Pancreas (tissue), 10 donors: ENCODE data around the gene RAP1GAP. TPM values are rescaled to one million over a fixed set of nuclear protein-coding genes. Genes with fewer than 3 reads are reported as not detected.
A peak's percentile ranks its signal among the peaks of the same experiment; 100 is the strongest.

Source experiments
- ATAC-seq, 4 donors: fragments of 200-7000 bp; cut with Tn5 transposase; one replicate each; pipeline versions ENCODE4 v1.8.0 to v1.9.1; 2020; ENCODE audit warnings: mild to moderate bottlenecking in 4 of 4, moderate library complexity in 4 of 4
- DNase-seq, 6 donors: peaks; one replicate each; pipeline ENCODE4 v3.0.0-alpha.2; 2020
- FAIRE-seq: peaks from 2 replicates; lab custom pipeline; 2012; peaks lifted over from hg19 to GRCh38; lab: Jason Lieb, UNC
- H3K27ac ChIP-seq, 4 donors: fragments of 200-600 bp; sonication (generic); 1 replicate in 3 of 4; 2 replicates in 1 of 4; pipeline versions ENCODE4 v1.5.0 to v1.8.0; 2020
- H3K27me3 ChIP-seq, 4 donors: fragments of 200-600 bp; one replicate each; pipeline ENCODE4 v1.8.0; 2021
- H3K36me3 ChIP-seq, 3 donors: fragments of 200-600 bp; sonication (generic) in 1 of 3; one replicate each; pipeline versions ENCODE4 v1.5.0 to v1.8.0; 2020 to 2021
- H3K4me1 ChIP-seq, 3 donors: fragments of 200-600 bp; one replicate each; pipeline ENCODE4 v1.8.0; 2021
- H3K4me3 ChIP-seq, 4 donors: fragments of 200-600 bp; sonication (generic) in 2 of 4; one replicate each; pipeline versions ENCODE4 v1.5.0 to v1.8.0; 2020 to 2021
- H3K9me3 ChIP-seq, 4 donors: fragments of 200-600 bp; one replicate each; pipeline ENCODE4 v1.8.0; 2021
- WGBS, 2 donors: extraction: QIAGEN DNeasy Blood & Tissue Kit; methylation state at CpG; one replicate each; pipeline ENCODE4 v1.1.7; 2013; 5-methylcytosine and 5-hydroxymethylcytosine counted together
- intact Hi-C, 3 donors: fragments of 100-400 bp; cut with DNase I; formaldehyde crosslinking; loops; one replicate each; pipeline versions ENCODE4 v1.11.1 to v1.14.2; 2022
- polyA plus RNA-seq, 2 donors: library from polyadenylated mRNA; stranded (reverse); fragments of 200-250 nt; gene quantifications; one replicate each; pipeline ENCODE4 v1.2.3, GENCODE V29; 2013
- total RNA-seq, 6 donors: library from RNA; stranded (reverse); fragmentation: NEBNext Ultra II Directional in 4 of 6; extraction: Animal tissue kit (Norgen Biotek cat#: 25700) in 4 of 6; gene quantifications; one replicate each; pipeline versions ENCODE4 v1.2.1 to v1.2.4, GENCODE V29; 2021 to 2023
- TF ChIP-seq, protein P1 (sequence below), 4 donors: fragments of 200-600 bp; sonication (generic) in 3 of 4; IDR thresholded peaks; one replicate each; pipeline versions ENCODE4 v1.5.0 to v1.8.0; 2021; ENCODE audit warnings: antibody characterized with exemption in 4 of 4
- donor health status: healthy with polysubstance abuse.
- donor health status: DM: no; HTN: no; CAD: no; lungs with moderate emphysema.
- donor health status: DM: no; HTN: no; CAD: no.
- donor health status: control.
- donor health status: control.
- donor health status: Bipolar disorder and iron deficiency.
- donor health status: DM: yes; HTN: yes; CAD: no.
- donor health status: DM: no; HTN: no; CAD: no.
- donor health status: DM: no; HTN: no; CAD: no.
- donor health status: DM: yes; HTN: yes; CAD: no.

The RAP1GAP gene
- total and polyA plus RNA-seq, 8 donors: 53.4 to 100 (median 73.0) TPM

DNA sequence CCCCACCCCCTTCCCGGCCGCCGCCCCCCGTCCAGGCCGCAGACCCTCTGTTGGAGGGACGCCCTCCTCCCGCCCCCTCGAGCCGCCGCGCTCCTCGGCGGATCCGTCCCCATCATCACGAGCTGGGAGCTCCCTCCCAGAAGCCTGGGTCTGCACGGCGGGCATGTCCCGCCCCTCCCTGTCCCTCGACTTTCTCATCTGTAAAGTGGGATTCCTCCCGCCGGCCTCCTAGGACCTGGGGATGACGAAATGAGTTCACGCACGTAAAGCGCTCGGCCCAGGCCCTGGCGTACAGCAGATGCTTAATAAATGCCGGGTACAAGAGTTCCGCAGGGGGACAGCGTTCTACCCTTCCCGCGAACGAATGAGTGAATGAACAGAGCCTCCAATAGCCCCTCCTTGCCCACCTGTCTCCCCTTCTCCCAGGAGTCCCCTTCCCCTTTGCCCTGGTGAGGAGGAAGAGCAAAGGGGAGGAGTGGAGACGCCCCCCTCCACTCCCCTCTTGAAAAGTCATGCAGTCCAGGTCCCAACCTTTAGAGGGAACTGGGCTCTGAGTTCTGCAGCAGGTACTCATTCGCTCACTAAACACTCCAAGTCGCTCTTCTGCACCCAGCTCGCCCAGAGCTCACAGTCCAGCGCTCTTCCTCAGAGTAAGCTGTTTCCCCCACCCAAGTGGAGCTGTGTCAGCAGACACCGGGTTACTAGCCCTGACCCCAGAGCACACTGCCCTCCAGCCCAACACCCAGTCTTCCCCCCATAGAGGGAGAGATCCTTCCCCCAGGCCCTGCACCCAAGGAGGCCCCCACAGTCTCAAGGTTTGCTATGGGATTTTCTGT lies 16.8 kb downstream of the RAP1GAP start:
- DNase-seq: peak in 1 of 6 donors; percentile 33

DNA sequence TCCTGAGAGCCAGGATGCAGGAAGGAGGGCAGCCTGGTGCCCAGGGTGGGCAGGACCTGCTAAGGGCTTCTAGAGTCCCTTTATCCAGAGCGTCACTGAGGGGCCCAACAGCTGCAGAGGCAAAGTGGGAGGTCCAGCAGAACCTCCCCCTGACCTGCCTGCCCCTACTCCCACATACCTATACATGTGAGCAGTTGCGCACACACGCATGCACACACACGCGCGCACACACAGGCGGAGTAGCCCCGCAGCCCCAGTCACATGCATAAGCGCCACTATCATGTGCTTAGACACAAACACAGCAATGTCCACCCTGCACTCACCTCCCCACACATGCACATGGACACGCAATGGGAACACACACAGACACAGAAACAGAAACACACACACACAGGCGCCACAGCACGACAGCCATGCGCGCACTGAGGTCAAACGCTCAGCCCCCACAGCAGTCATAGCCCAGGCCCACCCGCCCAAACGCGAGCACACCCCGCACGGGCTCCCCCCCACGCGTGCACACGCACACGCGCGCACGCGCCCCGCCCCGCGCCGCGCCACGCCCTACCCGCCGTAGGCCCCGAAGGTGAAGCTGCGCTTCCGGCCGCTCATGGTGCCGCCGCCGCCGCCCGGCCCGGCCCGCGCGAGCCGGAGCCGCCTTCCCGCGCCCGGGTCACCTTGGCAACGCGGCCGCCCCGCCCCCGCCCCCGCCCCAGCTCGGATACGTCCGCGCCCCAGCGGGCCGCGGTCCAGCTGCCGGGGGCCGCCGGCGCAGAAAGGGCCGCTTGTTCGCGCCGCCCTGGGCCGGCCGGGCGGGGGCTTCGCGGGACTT lies 17.7 kb downstream of the RAP1GAP start:
- Histone ChIP-seq H3K4me3 (peak overlapping the region; percentile 18 to 42 (median 25)), H3K36me3 (no peaks in the 10 kb centered on the region), H3K9me3 (no peaks in the 10 kb centered on the region), H3K27ac (peak overlapping the region in 2 of 4 donors; percentile 28 to 33), H3K4me1 (peaks cover 4 to 13% (median 10%) of the 10 kb centered on the region in 3 donors), H3K27me3 (no peaks in the 10 kb centered on the region)
- no peak for FAIRE-seq
- 6 to 10% methylated on average over 36 to 80 of the region's 80 CpGs for WGBS, 2 donors
- TF ChIP-seq, protein P1, sequence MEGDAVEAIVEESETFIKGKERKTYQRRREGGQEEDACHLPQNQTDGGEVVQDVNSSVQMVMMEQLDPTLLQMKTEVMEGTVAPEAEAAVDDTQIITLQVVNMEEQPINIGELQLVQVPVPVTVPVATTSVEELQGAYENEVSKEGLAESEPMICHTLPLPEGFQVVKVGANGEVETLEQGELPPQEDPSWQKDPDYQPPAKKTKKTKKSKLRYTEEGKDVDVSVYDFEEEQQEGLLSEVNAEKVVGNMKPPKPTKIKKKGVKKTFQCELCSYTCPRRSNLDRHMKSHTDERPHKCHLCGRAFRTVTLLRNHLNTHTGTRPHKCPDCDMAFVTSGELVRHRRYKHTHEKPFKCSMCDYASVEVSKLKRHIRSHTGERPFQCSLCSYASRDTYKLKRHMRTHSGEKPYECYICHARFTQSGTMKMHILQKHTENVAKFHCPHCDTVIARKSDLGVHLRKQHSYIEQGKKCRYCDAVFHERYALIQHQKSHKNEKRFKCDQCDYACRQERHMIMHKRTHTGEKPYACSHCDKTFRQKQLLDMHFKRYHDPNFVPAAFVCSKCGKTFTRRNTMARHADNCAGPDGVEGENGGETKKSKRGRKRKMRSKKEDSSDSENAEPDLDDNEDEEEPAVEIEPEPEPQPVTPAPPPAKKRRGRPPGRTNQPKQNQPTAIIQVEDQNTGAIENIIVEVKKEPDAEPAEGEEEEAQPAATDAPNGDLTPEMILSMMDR (IDR thresholded peaks at IDR 0.05): no peak
- peak; percentile 61 to 81 (median 65) for ATAC-seq
- intact Hi-C loops: loop anchor here in 1 of 3 donors (10.0 kb wide), 2 partner anchors 137 to 277 kb away; no protein-coding TSS in a partner anchor
- DNase-seq: peak in 4 of 6 donors; percentile 56 to 82 (median 70)

More for the DNA sequence above, 16.8 kb downstream of the RAP1GAP start:
- 50 to 54% methylated on average over 27 to 39 of the region's 39 CpGs for WGBS, 2 donors
- ATAC-seq (no peak), FAIRE-seq (no peak)
- Histone ChIP-seq H3K4me3 (peak overlapping the region in 2 of 4 donors; percentile 29 to 31), H3K9me3 (no peaks in the 10 kb centered on the region), H3K4me1 (peaks cover 4 to 18% (median 10%) of the 10 kb centered on the region in 3 donors), H3K27ac (peak overlapping the region in 2 of 4 donors; percentile 28 to 33), H3K36me3 (no peaks in the 10 kb centered on the region), H3K27me3 (no peaks in the 10 kb centered on the region)
- TF ChIP-seq, protein P1 (IDR thresholded peaks at IDR 0.05): no peak
- intact Hi-C loops: loop anchor here in 1 of 3 donors (10.0 kb wide), 2 partner anchors 138 to 278 kb away; no protein-coding TSS in a partner anchor

DNA sequence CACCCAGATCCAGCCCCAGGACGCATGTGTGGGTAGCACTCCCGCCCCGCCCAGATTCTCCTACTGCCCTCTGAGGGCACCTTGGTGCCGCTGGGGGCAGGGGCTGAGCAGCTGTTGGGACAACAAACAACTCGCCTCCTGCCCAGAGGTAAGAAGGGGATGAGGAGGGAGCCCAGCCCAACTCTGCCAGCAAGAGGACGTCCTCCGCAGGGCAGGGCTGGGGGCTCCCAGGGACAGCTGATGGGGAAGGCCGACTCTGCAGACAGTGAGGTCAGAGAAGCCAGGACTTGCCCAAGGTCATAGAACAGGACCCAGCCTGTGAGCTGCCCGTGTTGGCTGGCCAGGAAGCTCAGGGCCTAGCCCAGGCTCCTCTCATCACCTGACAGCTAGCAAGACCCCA lies 18.8 kb downstream of the RAP1GAP start:
- no peak overlapping the region for H3K27ac ChIP-seq
- WGBS, 2 donors: 56 to 66% methylated on average over 9 of the region's 9 CpGs
- intact Hi-C loops: loop anchor here in 1 of 3 donors (10.0 kb wide), 2 partner anchors 136 to 276 kb away; no protein-coding TSS in a partner anchor

DNA sequence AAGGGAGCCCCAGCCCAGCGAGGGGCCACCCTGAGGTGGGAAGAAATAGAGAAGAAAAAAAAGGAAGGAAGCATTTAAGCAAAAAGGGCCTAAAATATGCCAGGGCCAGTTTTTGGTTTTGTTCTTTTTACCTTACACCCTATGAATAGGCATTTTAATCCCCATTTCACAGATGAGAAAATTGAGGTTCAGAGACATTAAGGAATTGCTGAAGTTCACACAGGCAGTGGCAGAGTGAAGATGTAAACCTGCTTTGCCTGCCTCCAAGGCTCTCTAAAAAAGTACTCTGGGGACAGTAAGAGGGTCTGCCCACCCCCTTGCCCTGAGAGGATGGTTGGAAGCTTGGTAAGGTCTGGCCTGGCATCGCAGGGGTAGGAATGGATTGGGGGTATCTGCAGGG lies 19.8 kb downstream of the RAP1GAP start:
- H3K4me3 ChIP-seq: no peak overlapping the region
- intact Hi-C loops: no loop called here
- ATAC-seq (no peak), DNase-seq (no peak), FAIRE-seq (no peak)
- no peaks in the 10 kb centered on the region for H3K9me3 ChIP-seq
- TF ChIP-seq, protein P1 (IDR thresholded peaks at IDR 0.05): no peak
- H3K36me3 ChIP-seq: no peaks in the 10 kb centered on the region
- no peaks in the 10 kb centered on the region for H3K27me3 ChIP-seq
- H3K4me1 ChIP-seq: peaks cover 4 to 10% (median 10%) of the 10 kb centered on the region in 3 donors
- H3K27ac ChIP-seq: no peak overlapping the region
- 64 to 87% methylated on average over 2 of the region's 2 CpGs for WGBS, 2 donors

More for the DNA sequence above, 18.8 kb downstream of the RAP1GAP start:
- H3K9me3 ChIP-seq: no peaks in the 10 kb centered on the region
- FAIRE-seq: no peak
- peak in 1 of 6 donors; percentile 54 for DNase-seq
- ATAC-seq: no peak
- no peaks in the 10 kb centered on the region for H3K27me3 ChIP-seq
- peaks cover 4 to 10% (median 10%) of the 10 kb centered on the region in 3 donors for H3K4me1 ChIP-seq
- TF ChIP-seq, protein P1 (IDR thresholded peaks at IDR 0.05): no peak
- H3K36me3 ChIP-seq: no peaks in the 10 kb centered on the region
- no peak overlapping the region for H3K4me3 ChIP-seq
